GM12874 (cell line): Measurements from ENCODE around the gene ATP6AP1.

ENCODE experiments used
- TF ChIP-seq, protein P1 (sequence below): IDR thresholded peaks from 2 replicates; pipeline ENCODE4 v1.5.1; 2011; ENCODE audit warnings: low read depth, mild to moderate bottlenecking, control low read depth, low read length, moderate library complexity; ENCODE audit not compliant: insufficient read depth

Gene ATP6AP1

DNA sequence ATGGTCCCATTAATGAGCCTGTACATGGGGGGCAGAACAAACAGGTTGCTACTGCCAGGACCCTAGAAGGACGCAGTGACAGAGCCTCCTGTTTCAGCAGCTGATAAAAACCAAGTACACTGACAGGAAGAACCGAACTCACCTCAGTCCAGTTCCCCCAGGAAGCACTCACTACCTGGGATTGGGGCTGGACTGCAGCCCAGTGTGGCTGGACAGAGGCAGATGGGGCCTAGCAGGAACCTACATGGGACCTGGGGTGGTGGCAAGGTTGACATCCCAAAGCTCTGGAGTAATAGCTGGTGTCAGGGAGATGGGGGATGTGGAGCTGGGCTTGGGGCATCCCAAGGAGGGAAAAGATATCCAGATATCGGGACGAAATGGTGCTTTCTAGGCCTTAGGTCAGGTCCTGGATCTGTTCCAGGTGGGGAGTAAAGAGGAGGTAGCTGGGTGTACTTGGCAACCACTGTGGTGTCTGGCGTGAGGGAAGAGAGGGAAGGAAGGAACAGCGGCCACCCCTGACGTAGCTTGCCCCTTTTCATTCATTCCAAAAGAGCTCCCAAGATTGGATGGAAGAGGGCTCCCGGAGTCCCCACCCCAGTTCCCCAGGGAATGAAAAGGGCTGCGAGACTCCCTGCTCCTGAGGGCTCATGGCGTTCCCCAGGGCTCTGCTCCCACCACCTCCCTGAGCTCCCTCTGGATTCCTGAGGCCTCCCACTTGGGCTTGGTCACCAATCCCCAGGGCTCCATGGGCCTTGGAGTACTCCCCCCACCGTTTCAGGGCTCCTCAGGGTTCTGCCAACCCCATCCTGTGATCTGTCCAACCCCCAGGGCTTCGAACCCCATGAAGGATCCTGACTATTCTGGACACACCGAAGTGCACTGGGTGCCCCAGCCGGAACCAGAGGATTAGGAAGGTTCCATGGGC lies 44.9 kb upstream of the ATP6AP1 start:
- TF ChIP-seq, protein P1, sequence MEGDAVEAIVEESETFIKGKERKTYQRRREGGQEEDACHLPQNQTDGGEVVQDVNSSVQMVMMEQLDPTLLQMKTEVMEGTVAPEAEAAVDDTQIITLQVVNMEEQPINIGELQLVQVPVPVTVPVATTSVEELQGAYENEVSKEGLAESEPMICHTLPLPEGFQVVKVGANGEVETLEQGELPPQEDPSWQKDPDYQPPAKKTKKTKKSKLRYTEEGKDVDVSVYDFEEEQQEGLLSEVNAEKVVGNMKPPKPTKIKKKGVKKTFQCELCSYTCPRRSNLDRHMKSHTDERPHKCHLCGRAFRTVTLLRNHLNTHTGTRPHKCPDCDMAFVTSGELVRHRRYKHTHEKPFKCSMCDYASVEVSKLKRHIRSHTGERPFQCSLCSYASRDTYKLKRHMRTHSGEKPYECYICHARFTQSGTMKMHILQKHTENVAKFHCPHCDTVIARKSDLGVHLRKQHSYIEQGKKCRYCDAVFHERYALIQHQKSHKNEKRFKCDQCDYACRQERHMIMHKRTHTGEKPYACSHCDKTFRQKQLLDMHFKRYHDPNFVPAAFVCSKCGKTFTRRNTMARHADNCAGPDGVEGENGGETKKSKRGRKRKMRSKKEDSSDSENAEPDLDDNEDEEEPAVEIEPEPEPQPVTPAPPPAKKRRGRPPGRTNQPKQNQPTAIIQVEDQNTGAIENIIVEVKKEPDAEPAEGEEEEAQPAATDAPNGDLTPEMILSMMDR: no peak

DNA sequence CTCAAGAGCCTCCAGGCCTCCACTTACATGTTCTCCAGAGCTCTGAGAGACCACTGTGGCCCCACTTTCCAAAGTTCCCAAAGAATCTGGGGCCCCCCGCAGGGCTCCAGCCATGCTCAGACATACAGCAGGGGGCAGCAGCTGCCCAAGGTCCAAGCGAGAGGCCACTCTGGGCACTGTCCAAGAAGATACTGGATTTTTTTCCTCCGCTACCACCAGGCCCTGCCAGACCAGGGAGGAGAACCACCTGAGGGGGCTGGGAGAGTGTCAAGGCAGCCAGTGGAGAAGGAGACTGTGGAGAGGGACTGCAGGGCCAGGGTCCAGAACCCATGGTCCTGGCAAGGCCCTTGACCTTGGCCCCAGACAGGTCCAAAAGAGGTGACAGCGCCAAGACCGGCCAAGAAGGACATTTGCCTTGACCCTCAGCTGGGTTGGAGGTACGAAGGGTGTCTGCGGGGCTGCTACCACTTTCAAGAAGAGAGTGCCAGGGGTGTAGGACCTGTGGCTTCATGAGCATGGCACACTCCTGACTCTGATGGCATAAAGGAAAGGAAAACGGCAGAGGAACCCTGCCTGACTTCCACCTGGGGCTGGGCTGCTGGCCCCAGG lies 44.1 kb upstream of the ATP6AP1 start:
- TF ChIP-seq, protein P1: no peak

DNA sequence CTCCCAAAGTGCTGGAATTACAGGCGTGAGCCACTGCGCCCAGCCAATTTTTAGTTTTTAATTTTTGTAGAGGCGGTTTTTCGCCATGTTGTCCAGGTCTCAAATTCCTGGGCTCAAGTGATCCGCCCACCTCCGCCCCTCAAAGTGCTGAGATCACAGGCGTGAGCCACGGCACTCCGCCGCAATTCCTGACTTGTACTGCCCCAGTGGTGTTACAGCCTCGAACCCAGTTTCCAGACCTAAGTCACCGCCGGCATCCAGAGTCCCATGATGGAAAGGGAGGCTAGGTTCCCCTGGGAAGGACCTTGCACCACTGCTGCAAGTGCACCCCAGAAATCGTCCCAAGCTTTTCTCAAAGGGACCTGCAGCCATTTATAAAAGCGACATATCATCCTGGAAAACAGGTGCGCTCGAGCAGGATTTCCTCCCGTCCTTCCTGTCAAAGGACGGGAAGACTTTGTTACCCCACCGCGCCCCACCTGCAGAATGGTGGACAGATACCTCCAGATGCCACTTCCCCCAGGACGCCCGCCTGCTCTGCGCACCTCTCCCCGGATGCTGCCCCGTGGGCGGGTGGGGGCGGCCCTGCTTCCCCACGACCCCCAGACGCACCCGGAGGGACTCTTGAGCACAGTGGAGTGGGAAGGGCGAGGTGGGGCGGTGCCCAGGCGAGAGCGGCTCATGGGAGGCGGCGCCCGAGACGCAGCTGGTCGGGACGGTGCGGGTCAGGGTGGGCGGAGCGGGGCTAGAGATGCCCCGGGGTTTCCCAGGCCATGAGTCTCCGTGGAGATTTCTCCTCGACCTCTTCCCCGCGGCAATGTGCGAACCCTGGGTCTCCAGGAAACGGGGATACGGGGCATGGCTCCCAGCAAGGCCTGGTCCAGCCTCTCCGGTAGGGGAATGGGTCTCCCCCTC lies 31.2 kb upstream of the ATP6AP1 start:
- TF ChIP-seq, protein P1: no peak

DNA sequence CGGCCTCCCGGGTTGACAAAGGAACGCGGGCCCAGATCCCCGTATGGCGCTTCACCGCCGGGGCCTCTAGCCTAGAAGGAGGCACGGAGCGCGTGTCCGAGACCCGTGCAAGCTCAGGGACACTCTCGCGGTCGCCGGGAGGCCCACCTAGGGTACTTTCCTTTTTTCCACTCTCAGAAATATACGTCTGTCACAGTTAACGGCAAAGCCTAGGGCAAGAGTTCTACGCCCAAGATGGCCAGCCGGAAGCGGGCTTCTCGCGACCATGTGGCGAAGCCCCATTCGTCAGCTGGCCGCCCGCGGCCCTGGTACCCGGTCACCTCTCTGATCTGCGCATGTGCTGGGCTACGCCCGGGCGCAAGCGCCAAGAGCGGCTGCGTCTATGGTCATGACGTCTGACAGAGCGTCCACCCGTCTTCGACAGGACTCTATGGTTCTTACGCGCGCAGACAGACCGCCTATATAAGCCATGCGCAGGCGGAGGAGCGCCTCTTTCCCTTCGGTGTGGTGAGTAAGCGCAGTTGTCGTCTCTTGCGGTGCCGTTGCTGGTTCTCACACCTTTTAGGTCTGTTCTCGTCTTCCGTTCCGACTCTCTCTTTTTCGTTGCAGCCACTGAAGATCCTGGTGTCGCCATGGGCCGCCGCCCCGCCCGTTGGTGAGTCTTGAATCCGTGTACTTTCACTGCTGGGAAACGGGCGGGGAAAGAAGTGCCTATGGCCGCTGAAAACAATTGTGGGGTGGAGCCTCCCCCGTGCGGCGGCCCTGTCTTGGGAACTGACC lies 30.4 kb upstream of the ATP6AP1 start, which contains the start of gene RPL10:
RPL10 (plus strand) TSS at position 490 of the 780 bp plus-strand sequence; CDS start at position 633, 143 bp downstream.
- TF ChIP-seq, protein P1: no peak

DNA sequence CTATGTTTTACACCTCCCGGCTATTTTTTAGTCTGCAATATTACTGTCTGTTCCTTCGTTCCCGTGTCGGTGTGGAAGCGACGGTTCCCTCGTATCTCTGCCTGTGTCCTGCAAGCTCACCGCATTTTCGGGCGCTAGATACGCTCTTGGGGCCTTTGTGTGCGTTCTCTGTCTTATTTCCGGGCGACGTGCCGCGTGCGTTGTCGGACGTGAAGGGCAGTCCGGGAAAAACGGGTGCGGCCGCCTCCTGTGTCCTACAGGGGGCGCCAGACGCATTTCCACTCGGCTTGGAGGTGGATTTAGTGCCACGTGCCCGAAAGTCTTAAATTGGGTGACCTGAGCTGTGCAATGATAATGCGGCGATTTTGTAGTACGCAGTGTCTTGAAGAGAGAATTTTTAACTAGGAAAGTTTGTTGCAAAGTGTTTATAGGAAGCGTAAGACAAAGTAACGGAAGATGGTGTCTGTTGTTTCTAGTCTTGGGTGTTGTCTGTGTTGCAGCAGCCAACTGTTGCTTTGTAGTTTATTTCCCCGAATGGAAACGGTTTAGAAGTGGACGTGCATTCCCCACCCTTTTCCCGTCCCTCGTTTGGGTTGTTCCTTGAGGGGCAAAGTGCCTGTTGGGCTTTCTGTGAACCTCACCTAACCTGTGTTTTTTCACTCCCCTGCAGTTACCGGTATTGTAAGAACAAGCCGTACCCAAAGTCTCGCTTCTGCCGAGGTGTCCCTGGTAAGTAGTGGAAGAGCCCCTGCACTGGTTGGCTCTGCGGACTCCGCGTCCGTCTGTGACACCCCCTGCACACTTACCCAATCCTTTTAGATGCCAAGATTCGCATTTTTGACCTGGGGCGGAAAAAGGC lies 29.6 kb upstream of the ATP6AP1 start:
- TF ChIP-seq, protein P1: peak; percentile 68
